ENCODE measurements around the gene ALX3. TPM values are rescaled to one million over a fixed set of nuclear protein-coding genes. Genes with fewer than 3 reads are reported as not detected.

The ALX3 gene
- total RNA-seq, result 0.22 TPM in 1 of 2 replicates, not detected in the other

DNA sequence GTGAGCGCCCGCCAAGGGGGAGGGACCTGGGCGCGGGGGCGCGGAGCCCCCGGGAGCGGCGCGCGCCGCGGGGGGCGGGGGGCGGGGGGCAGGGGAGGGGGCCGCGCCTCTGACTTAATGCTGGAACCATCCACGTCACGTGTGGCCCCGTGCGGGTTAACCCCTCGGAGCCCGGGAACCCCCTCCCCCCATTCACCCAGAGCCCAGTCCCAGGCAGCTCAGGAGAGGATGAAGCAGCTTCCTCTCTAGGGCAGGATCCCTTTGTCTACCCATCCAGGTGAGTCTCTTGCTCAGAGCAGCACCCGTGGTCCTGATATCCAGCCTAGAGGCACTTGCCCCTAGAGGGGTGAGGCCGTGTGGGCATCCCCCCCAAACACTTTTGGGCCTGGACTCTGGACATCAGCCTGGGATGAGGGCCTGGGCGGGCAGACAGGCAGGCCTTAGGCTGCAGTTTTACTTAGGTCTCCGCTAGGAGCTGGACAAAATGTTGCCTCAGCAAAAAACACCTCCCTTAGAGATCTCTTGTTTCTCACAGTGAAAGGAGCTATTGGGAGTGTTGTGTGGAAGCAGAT is at the start of gene ALX3:
Gene ALX3 (minus strand): TSS at position 2 of the 572 bp plus-strand sequence. CDS start 60 bp downstream, outside the sequence.

DNA sequence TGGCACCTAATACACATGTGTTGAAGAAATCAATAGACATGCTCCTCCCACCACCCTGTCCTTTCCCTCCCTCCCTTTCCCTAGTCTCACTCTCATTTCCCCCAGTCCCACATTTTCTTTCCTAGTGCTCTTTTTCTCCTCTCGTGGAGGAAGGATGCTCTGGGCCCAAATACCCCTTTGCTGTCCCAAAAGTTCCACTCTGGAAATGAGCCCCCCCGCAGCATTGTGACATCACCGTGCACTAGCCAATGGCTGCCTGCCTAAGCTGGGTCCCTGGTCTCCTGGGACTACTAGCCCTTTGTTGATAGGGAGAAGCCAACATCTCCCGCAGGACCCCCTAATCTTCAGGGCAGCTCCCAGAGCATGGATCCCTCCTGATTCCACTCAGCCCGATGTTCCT is 41.7 kb upstream of the ALX3 start, which contains the start of gene UBL4B:
Gene UBL4B (plus strand): TSS at position 301 of the 400 bp plus-strand sequence. CDS start 92 bp downstream, at position 393.

GRCh38 chr1:110034451-110035235 is 35.8 kb downstream of the ALX3 start, which contains the start of gene STRIP1:
TSS of gene STRIP1 (plus strand) at chr1:110034624. CDS start at chr1:110034638, 14 bp downstream.

Other genes starting within 250 kb of the ALX3 start
- 73.3 and 129 TPM in 2 replicates for gene CSF1, start 159.8 kb downstream of the ALX3 start, total RNA-seq
- 67.6 and 73.0 TPM in 2 replicates for gene AHCYL1, start 85.9 kb downstream of the ALX3 start, total RNA-seq
- gene STRIP1, start 36.0 kb downstream of the ALX3 start, total RNA-seq, result 40.8 and 44.0 TPM in 2 replicates
- 0.13 and 0.32 TPM in 2 replicates for gene UBL4B, start 41.8 kb upstream of the ALX3 start, total RNA-seq
- gene SLC6A17, start 79.8 kb upstream of the ALX3 start, total RNA-seq, result 0.13 and 0.22 TPM in 2 replicates
- 4.7 and 5.5 TPM in 2 replicates for gene KCNC4, start 139.6 kb upstream of the ALX3 start, total RNA-seq

Data from articular chondrocyte of knee joint (primary cell).